Activated CD4-positive, alpha-beta T cell treated with anti-CD3 and anti-CD28 coated beads, Interleukin-2, Interleukin-4, amounts not matched to agents 100 ng/mL and 50 ng/mL, durations not matched to agents 16 hours and 8 hours (primary cell): ENCODE measurements around the gene XIRP2.

Experiments used
- DNase-seq: peaks from one replicate; pipeline ENCODE4 v3.0.0-alpha.2; 2020; ENCODE audit warnings: low spot score

XIRP2 gene, protein sequence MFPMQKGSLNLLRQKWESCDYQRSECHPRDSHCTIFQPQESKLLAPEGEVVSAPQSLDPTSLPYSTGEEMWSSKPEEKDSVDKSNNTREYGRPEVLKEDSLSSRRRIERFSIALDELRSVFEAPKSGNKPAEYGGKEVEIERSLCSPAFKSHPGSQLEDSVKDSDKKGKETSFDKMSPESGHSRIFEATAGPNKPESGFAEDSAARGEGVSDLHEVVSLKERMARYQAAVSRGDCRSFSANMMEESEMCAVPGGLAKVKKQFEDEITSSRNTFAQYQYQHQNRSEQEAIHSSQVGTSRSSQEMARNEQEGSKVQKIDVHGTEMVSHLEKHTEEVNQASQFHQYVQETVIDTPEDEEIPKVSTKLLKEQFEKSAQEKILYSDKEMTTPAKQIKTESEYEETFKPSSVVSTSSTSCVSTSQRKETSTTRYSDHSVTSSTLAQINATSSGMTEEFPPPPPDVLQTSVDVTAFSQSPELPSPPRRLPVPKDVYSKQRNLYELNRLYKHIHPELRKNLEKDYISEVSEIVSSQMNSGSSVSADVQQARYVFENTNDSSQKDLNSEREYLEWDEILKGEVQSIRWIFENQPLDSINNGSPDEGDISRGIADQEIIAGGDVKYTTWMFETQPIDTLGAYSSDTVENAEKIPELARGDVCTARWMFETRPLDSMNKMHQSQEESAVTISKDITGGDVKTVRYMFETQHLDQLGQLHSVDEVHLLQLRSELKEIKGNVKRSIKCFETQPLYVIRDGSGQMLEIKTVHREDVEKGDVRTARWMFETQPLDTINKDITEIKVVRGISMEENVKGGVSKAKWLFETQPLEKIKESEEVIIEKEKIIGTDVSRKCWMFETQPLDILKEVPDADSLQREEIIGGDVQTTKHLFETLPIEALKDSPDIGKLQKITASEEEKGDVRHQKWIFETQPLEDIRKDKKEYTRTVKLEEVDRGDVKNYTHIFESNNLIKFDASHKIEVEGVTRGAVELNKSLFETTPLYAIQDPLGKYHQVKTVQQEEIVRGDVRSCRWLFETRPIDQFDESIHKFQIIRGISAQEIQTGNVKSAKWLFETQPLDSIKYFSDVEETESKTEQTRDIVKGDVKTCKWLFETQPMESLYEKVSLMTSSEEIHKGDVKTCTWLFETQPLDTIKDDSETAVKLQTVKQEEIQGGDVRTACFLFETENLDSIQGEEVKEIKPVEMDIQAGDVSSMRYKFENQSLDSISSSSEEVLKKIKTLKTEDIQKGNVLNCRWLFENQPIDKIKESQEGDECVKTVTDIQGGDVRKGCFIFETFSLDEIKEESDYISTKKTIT (N-terminal part only)

GRCh38 chr2:166888180-166888579 is at the start of gene XIRP2:
TSS of gene XIRP2 (plus strand) at chr2:166888480. CDS start at chr2:166903483, 15,003 bp downstream.
- no peak for DNase-seq

DNA sequence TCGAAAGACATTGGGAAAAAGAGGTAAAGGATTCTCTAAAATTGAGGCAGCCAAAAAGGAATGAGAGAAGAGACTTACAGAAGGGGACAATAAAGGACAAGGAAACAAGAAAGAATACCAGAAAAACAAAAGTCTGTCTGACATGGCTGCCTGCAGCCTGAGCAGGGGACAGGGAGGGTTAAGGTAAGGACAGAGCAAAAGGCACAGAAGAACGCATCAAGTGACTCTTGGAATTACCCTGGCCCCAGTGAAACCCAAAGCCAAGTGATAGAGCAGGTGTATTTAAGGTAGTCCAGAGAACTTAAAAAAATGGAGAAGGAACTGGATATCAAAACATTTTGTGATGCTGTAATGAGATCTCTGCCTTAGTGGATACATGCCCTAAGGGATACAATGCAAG is 47.1 kb upstream of the XIRP2 start:
- DNase-seq, result no peak

DNA sequence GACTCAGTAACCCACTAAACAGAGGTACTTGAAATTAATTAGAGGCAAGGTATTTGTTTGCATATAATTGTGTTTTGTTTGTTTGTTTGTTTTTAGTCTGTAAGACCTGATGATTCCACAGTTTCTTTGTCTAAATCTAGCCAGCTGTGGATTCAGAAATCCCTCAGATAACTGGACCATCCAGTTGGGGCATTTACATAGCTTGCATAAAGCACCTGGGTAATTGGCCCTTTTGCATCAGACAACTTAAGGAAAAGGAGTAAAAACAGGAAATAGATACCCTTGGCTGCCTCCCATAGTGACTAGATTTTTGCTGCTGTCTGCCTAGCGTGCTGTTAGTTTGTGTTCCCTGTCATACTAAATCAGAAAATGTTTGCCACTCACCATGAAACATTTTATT is 46.6 kb upstream of the XIRP2 start:
- DNase-seq, result no peak

GRCh38 chr2:166844111-166844510 is 44.2 kb upstream of the XIRP2 start:
- DNase-seq, result no peak

- DNase-seq, result no peak
Observed at GRCh38 chr2:166862468-166863132, 25.7 kb upstream of the XIRP2 start.

- DNase-seq, result no peak
Observed at GRCh38 chr2:166867874-166868514, 20.3 kb upstream of the XIRP2 start.

- DNase-seq, result no peak
Observed at GRCh38 chr2:166870346-166870745, 17.9 kb upstream of the XIRP2 start.

DNA sequence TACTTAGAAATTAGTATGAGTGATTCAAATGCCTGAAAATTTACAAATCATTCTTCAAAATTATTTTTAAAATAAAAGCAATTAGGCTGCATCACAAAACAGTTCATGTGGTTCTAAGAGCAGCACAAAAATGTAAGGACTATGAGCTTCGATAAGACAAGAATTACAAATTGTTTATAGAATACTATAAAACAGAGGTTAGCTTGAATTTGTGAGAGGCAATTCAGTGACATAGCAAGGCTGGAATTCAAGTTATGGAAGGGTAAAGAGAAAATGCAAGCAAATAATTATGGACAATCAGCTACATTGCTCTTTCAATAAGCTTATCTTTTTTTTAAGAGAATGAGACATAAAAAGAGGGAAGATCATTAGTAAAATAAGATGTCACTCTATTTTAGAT is 7.1 kb upstream of the XIRP2 start:
- DNase-seq, result no peak

DNA sequence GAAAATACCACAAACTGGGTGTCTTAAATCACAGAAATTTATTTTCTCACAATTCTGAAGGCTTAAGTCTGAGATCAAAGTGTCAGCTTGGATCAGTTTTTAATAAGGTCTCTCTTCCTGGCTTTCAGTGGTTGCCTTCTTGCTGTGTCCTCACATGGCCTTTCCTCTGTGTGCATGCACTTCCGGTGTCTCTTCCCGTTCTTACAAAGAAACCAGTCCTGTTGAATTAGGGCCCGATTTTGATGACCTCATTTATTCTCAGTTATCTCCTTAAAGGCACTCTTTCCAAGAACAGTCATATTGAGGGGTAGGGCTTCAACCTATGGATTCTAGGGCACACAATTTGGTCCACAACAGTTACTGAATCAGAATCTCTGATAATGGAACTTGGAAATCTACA is 5.4 kb upstream of the XIRP2 start:
- DNase-seq, result no peak

- DNase-seq, result no peak
Observed at GRCh38 chr2:166891727-166892126, 3.4 kb downstream of the XIRP2 start.

GRCh38 chr2:166892397-166892796 is 4.1 kb downstream of the XIRP2 start:
- no peak for DNase-seq

GRCh38 chr2:166895243-166895642 is 7.0 kb downstream of the XIRP2 start:
- DNase-seq, result no peak

- DNase-seq, result no peak
Observed at GRCh38 chr2:166897666-166898065, 9.4 kb downstream of the XIRP2 start.

- DNase-seq, result no peak
Observed at GRCh38 chr2:166899676-166900075, 11.4 kb downstream of the XIRP2 start.

DNA sequence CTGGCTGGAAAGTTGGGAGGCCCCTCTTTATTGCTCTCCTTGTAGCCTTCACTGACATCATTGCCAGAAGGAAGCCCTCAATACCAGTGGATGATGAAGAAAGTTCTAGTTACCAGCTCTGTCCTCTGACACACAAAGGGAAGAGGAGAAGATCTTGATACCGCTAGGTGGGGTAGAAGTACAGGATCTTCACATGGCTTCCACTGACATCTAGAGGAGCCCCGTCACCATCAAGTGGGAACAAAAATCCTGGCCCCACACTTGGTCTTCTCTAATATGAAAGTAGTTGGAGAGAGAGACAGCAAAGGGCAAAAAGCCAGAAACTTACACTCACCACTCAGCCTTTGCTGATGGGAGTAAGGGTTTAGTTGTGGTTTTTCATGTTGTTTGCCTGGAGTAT is 12.4 kb downstream of the XIRP2 start:
- no peak for DNase-seq

GRCh38 chr2:166901336-166901735 is 13.1 kb downstream of the XIRP2 start:
- DNase-seq, result no peak

GRCh38 chr2:166916987-166917386 is 28.7 kb downstream of the XIRP2 start:
- no peak for DNase-seq

DNA sequence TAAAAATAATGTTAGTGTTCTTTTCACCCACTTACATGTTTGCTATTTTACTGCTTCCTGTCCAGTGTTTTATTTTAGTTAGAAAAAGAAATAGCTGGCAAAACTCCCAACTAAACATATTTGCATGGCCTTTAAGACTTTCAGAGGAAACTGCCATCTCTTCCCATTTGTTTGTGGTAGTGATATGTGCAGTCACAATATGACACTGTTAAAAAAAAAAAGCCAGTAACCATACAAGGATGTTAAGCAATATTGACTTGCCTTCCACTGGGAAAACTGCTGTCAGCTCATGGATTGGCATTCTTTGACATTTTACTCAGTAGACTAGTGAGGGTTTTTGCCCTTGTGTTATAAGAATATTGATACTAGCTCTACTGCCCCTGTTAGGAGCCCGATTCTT is 29.1 kb downstream of the XIRP2 start:
- no peak for DNase-seq

GRCh38 chr2:166921261-166921896 is 33.1 kb downstream of the XIRP2 start:
- DNase-seq, result no peak

- no peak for DNase-seq
Observed at GRCh38 chr2:166924967-166925366, 36.7 kb downstream of the XIRP2 start.

GRCh38 chr2:166926657-166927056 is 38.4 kb downstream of the XIRP2 start:
- no peak for DNase-seq
